ENCODE measurements around the gene DCTPP1.

The DCTPP1 gene

GRCh38 chr16:30383521-30383920 lies 46.3 kb downstream of the DCTPP1 start:
- peaks cover 46% of the 10 kb centered on the region for H3K4me1 Mint-ChIP-seq (ENCODE audit: low read depth)
- peak overlapping the region; percentile 87 for H3K4me3 Mint-ChIP-seq
- no peaks in the 10 kb centered on the region for H3K27me3 Mint-ChIP-seq
- H3K27ac Mint-ChIP-seq, result peak overlapping the region; percentile 77
- peaks cover 17% of the 10 kb centered on the region for H3K36me3 Mint-ChIP-seq (ENCODE audit: low read depth)
- H3K9me3 Mint-ChIP-seq, result no peaks in the 10 kb centered on the region

GRCh38 chr16:30382111-30382881 lies 47.5 kb downstream of the DCTPP1 start, which contains the start of gene SEPTIN1:
TSS of gene SEPTIN1 (minus strand) at chr16:30382561. CDS start at chr16:30382542, 19 bp downstream.
- no peaks in the 10 kb centered on the region for H3K27me3 Mint-ChIP-seq
- peaks cover 57% of the 10 kb centered on the region for H3K4me1 Mint-ChIP-seq (ENCODE audit: low read depth)
- H3K4me3 Mint-ChIP-seq, result peak within 1 kb of the TSS; percentile 87
- no peaks in the 10 kb centered on the region for H3K9me3 Mint-ChIP-seq
- peak within 1 kb of the TSS; percentile 92 for H3K27ac Mint-ChIP-seq
- peaks cover 19% of the 10 kb centered on the region for H3K36me3 Mint-ChIP-seq (ENCODE audit: low read depth)

GRCh38 chr16:30381291-30382041 lies 48.4 kb downstream of the DCTPP1 start:
- peaks cover 21% of the 10 kb centered on the region for H3K36me3 Mint-ChIP-seq (ENCODE audit: low read depth)
- peak overlapping the region; percentile 92 for H3K27ac Mint-ChIP-seq
- H3K9me3 Mint-ChIP-seq, result no peaks in the 10 kb centered on the region
- no peaks in the 10 kb centered on the region for H3K27me3 Mint-ChIP-seq
- H3K4me3 Mint-ChIP-seq, result peak overlapping the region; percentile 87
- H3K4me1 Mint-ChIP-seq (ENCODE audit: low read depth), result peaks cover 64% of the 10 kb centered on the region

GRCh38 chr16:30380803-30381208 lies 49.0 kb downstream of the DCTPP1 start:
- peak overlapping the region; percentile 92 for H3K27ac Mint-ChIP-seq
- peak overlapping the region; percentile 87 for H3K4me3 Mint-ChIP-seq
- H3K9me3 Mint-ChIP-seq, result no peaks in the 10 kb centered on the region
- peaks cover 66% of the 10 kb centered on the region for H3K4me1 Mint-ChIP-seq (ENCODE audit: low read depth)
- H3K27me3 Mint-ChIP-seq, result no peaks in the 10 kb centered on the region
- H3K36me3 Mint-ChIP-seq (ENCODE audit: low read depth), result peaks cover 21% of the 10 kb centered on the region

GRCh38 chr16:30380072-30380802 lies 49.6 kb downstream of the DCTPP1 start:
- no peaks in the 10 kb centered on the region for H3K27me3 Mint-ChIP-seq
- no peaks in the 10 kb centered on the region for H3K9me3 Mint-ChIP-seq
- peaks cover 21% of the 10 kb centered on the region for H3K36me3 Mint-ChIP-seq (ENCODE audit: low read depth)
- H3K27ac Mint-ChIP-seq, result peak overlapping the region; percentile 92
- peaks cover 66% of the 10 kb centered on the region for H3K4me1 Mint-ChIP-seq (ENCODE audit: low read depth)
- peak overlapping the region; percentile 92 for H3K4me3 Mint-ChIP-seq

- Mint-ChIP-seq H3K4me3 (peak overlapping the region; percentile 92), H3K36me3 (ENCODE audit: low read depth) (peaks cover 21% of the 10 kb centered on the region), H3K27ac (peak overlapping the region; percentile 95), H3K9me3 (no peaks in the 10 kb centered on the region), H3K4me1 (ENCODE audit: low read depth) (peaks cover 66% of the 10 kb centered on the region), H3K27me3 (no peaks in the 10 kb centered on the region)
Observed at GRCh38 chr16:30379158-30379783, 50.6 kb downstream of the DCTPP1 start.

GRCh38 chr16:30378236-30379157 lies 51.3 kb downstream of the DCTPP1 start:
- peak overlapping the region; percentile 99 for H3K27ac Mint-ChIP-seq
- no peaks in the 10 kb centered on the region for H3K9me3 Mint-ChIP-seq
- H3K4me1 Mint-ChIP-seq (ENCODE audit: low read depth), result peaks cover 62% of the 10 kb centered on the region
- H3K36me3 Mint-ChIP-seq (ENCODE audit: low read depth), result peaks cover 21% of the 10 kb centered on the region
- peak overlapping the region; percentile 92 for H3K4me3 Mint-ChIP-seq
- H3K27me3 Mint-ChIP-seq, result no peaks in the 10 kb centered on the region

GRCh38 chr16:30377812-30378235 lies 52.0 kb downstream of the DCTPP1 start:
- Mint-ChIP-seq H3K36me3 (ENCODE audit: low read depth) (peaks cover 21% of the 10 kb centered on the region), H3K27ac (peak overlapping the region; percentile 99), H3K4me1 (ENCODE audit: low read depth) (peaks cover 56% of the 10 kb centered on the region)

GRCh38 chr16:30377050-30377811 lies 52.6 kb downstream of the DCTPP1 start:
- Mint-ChIP-seq H3K36me3 (ENCODE audit: low read depth) (peaks cover 21% of the 10 kb centered on the region), H3K9me3 (no peaks in the 10 kb centered on the region), H3K27me3 (no peaks in the 10 kb centered on the region), H3K4me3 (peak overlapping the region; percentile 92), H3K27ac (peak overlapping the region; percentile 99), H3K4me1 (ENCODE audit: low read depth) (peaks cover 54% of the 10 kb centered on the region)

More at GRCh38 chr16:30377812-30378235, 52.0 kb downstream of the DCTPP1 start:
- Mint-ChIP-seq H3K9me3 (no peaks in the 10 kb centered on the region), H3K4me3 (peak overlapping the region; percentile 92), H3K27me3 (no peaks in the 10 kb centered on the region)

GRCh38 chr16:30376461-30376902 lies 53.3 kb downstream of the DCTPP1 start:
- peaks cover 57% of the 10 kb centered on the region for H3K4me1 Mint-ChIP-seq (ENCODE audit: low read depth)
- no peaks in the 10 kb centered on the region for H3K27me3 Mint-ChIP-seq
- no peak overlapping the region for H3K27ac Mint-ChIP-seq
- peak overlapping the region; percentile 92 for H3K4me3 Mint-ChIP-seq
- no peaks in the 10 kb centered on the region for H3K9me3 Mint-ChIP-seq
- H3K36me3 Mint-ChIP-seq (ENCODE audit: low read depth), result peaks cover 20% of the 10 kb centered on the region

- Mint-ChIP-seq H3K4me1 (ENCODE audit: low read depth) (peaks cover 57% of the 10 kb centered on the region), H3K27ac (peak overlapping the region; percentile 61), H3K36me3 (ENCODE audit: low read depth) (peaks cover 15% of the 10 kb centered on the region), H3K27me3 (no peaks in the 10 kb centered on the region), H3K4me3 (no peak overlapping the region), H3K9me3 (no peaks in the 10 kb centered on the region)
Observed at GRCh38 chr16:30375864-30376263, 54.0 kb downstream of the DCTPP1 start.

GRCh38 chr16:30374538-30374937 lies 55.3 kb downstream of the DCTPP1 start, which contains the start of gene MYL11:
TSS of gene MYL11 (plus strand) at chr16:30374802. CDS start at chr16:30374858, 56 bp downstream.
- Mint-ChIP-seq H3K9me3 (no peaks in the 10 kb centered on the region), H3K4me1 (ENCODE audit: low read depth) (peaks cover 49% of the 10 kb centered on the region), H3K36me3 (ENCODE audit: low read depth) (peaks cover 4% of the 10 kb centered on the region), H3K27ac (peak within 1 kb of the TSS; percentile 71), H3K27me3 (no peaks in the 10 kb centered on the region), H3K4me3 (no peak within 1 kb of the TSS)
